ENCODE results near the gene KREMEN1. TPM values are rescaled to one million over a fixed set of nuclear protein-coding genes. Genes with fewer than 3 reads are reported as not detected.

The KREMEN1 gene
- total and polyA plus RNA-seq, 9 of the 15 experiments (the other 6 are each of a cell fraction or from before 2014, with no cell fraction given), result 0.69 to 11.5 (median 4.3) TPM

DNA sequence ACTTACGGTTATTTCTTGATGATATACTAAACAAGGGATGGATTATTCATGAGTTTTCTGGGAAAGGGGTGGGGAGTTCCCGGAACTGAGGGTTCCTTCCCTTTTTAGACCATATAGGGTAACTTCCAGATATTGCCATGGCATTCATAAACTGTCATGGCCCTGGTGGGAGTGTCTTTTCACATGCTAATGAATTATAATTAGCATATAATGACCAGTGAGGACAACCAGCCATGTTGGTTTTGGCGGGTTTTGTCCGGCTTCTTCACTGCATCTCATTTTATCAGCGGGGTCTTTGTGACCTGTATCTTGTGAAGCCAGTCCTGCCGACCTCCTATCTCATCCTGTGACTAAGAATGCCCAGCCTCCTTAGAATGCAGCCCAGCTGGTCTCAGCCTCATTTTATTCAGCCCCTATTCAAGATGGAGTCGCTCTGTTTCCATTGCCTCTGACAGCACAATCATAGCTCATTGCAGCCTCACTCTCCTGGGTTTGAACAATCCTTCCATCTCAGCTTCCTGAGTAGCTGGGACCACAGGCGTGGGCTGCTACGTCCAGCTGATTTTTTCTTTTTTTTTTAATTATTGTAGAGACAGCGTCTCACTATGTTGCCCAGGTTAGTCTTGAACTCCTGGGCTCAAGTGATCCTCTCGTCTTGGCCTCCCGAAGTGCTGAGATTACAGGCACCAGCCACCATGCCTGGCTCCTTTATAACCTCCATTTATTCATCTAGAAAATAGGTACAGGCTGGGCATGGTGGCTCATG, 80.3 kb downstream of the KREMEN1 start (continued):
- TF ChIP-seq ZNF778 (CRISPR knock-in tag; IDR thresholded peaks at IDR 0.05), result no peak
- peak; percentile 88 for TF ChIP-seq DDX20 (tag; IDR thresholded peaks at IDR 0.05; ENCODE audit: low read depth)
- TF ChIP-seq ZFP1 (CRISPR knock-in tag; IDR thresholded peaks at IDR 0.05), result peak; percentile 61; the same call in 1 of the 2 replicates
- TF ChIP-seq TAF1 (IDR thresholded peaks at IDR 0.05; ENCODE audit: control insufficient read depth, extremely low read depth, insufficient read depth, low read length, severe bottlenecking), result peak; percentile 5
- no peak for TF ChIP-seq CHCHD3 (CRISPR knock-in tag; IDR thresholded peaks at IDR 0.05)
- peak; percentile 79 for TF ChIP-seq TCFL5 (CRISPR knock-in tag; conservative IDR thresholded peaks at IDR 0.05)
- peak; percentile 10; the same call in 1 of the 2 replicates for TF ChIP-seq CBFA2T2 (conservative IDR thresholded peaks at IDR 0.05)
- no peak for TF ChIP-seq ZNF146 (CRISPR knock-in tag; IDR thresholded peaks at IDR 0.05; ENCODE audit: unreplicated experiment)
- TF ChIP-seq DMBX1 (CRISPR knock-in tag; IDR thresholded peaks at IDR 0.05; ENCODE audit: borderline replicate concordance), result peak; percentile 83
- TF ChIP-seq, protein P1, sequence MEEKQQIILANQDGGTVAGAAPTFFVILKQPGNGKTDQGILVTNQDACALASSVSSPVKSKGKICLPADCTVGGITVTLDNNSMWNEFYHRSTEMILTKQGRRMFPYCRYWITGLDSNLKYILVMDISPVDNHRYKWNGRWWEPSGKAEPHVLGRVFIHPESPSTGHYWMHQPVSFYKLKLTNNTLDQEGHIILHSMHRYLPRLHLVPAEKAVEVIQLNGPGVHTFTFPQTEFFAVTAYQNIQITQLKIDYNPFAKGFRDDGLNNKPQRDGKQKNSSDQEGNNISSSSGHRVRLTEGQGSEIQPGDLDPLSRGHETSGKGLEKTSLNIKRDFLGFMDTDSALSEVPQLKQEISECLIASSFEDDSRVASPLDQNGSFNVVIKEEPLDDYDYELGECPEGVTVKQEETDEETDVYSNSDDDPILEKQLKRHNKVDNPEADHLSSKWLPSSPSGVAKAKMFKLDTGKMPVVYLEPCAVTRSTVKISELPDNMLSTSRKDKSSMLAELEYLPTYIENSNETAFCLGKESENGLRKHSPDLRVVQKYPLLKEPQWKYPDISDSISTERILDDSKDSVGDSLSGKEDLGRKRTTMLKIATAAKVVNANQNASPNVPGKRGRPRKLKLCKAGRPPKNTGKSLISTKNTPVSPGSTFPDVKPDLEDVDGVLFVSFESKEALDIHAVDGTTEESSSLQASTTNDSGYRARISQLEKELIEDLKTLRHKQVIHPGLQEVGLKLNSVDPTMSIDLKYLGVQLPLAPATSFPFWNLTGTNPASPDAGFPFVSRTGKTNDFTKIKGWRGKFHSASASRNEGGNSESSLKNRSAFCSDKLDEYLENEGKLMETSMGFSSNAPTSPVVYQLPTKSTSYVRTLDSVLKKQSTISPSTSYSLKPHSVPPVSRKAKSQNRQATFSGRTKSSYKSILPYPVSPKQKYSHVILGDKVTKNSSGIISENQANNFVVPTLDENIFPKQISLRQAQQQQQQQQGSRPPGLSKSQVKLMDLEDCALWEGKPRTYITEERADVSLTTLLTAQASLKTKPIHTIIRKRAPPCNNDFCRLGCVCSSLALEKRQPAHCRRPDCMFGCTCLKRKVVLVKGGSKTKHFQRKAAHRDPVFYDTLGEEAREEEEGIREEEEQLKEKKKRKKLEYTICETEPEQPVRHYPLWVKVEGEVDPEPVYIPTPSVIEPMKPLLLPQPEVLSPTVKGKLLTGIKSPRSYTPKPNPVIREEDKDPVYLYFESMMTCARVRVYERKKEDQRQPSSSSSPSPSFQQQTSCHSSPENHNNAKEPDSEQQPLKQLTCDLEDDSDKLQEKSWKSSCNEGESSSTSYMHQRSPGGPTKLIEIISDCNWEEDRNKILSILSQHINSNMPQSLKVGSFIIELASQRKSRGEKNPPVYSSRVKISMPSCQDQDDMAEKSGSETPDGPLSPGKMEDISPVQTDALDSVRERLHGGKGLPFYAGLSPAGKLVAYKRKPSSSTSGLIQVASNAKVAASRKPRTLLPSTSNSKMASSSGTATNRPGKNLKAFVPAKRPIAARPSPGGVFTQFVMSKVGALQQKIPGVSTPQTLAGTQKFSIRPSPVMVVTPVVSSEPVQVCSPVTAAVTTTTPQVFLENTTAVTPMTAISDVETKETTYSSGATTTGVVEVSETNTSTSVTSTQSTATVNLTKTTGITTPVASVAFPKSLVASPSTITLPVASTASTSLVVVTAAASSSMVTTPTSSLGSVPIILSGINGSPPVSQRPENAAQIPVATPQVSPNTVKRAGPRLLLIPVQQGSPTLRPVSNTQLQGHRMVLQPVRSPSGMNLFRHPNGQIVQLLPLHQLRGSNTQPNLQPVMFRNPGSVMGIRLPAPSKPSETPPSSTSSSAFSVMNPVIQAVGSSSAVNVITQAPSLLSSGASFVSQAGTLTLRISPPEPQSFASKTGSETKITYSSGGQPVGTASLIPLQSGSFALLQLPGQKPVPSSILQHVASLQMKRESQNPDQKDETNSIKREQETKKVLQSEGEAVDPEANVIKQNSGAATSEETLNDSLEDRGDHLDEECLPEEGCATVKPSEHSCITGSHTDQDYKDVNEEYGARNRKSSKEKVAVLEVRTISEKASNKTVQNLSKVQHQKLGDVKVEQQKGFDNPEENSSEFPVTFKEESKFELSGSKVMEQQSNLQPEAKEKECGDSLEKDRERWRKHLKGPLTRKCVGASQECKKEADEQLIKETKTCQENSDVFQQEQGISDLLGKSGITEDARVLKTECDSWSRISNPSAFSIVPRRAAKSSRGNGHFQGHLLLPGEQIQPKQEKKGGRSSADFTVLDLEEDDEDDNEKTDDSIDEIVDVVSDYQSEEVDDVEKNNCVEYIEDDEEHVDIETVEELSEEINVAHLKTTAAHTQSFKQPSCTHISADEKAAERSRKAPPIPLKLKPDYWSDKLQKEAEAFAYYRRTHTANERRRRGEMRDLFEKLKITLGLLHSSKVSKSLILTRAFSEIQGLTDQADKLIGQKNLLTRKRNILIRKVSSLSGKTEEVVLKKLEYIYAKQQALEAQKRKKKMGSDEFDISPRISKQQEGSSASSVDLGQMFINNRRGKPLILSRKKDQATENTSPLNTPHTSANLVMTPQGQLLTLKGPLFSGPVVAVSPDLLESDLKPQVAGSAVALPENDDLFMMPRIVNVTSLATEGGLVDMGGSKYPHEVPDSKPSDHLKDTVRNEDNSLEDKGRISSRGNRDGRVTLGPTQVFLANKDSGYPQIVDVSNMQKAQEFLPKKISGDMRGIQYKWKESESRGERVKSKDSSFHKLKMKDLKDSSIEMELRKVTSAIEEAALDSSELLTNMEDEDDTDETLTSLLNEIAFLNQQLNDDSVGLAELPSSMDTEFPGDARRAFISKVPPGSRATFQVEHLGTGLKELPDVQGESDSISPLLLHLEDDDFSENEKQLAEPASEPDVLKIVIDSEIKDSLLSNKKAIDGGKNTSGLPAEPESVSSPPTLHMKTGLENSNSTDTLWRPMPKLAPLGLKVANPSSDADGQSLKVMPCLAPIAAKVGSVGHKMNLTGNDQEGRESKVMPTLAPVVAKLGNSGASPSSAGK (IDR thresholded peaks at IDR 0.05), result peak; percentile 35; the same call in 1 of the 2 replicates
- TF ChIP-seq SMARCE1 (IDR thresholded peaks at IDR 0.05), result peak; percentile 14; the same call in 1 of the 2 replicates
- no peak for TF ChIP-seq GTF2F1 (IDR thresholded peaks at IDR 0.05; ENCODE audit: low read depth, low read length)
- TF ChIP-seq DACH1 (IDR thresholded peaks at IDR 0.05; ENCODE audit: partially characterized antibody), result peak; percentile 30
- no peak for TF ChIP-seq BCOR (IDR thresholded peaks at IDR 0.05)
- peak; percentile 28; the same call in 1 of the 2 replicates for TF ChIP-seq ZNF134 (CRISPR knock-in tag; conservative IDR thresholded peaks at IDR 0.05)
- 0 out of 2 replicates have a peak, but pooled peaks have one; percentile 32 for TF ChIP-seq HEY1 (CRISPR knock-in tag; IDR thresholded peaks at IDR 0.05; ENCODE audit: borderline replicate concordance)
- TF ChIP-seq SOX6 (IDR thresholded peaks at IDR 0.05), result peak; percentile 71
- no peak for TF ChIP-seq NR2C1 (IDR thresholded peaks at IDR 0.05)
- peak; percentile 89 for TF ChIP-seq NR2C1 (tag; IDR thresholded peaks at IDR 0.05)
- TF ChIP-seq MAFK (IDR thresholded peaks at IDR 0.05; ENCODE audit: low read length), result no peak
